ENCODE measurements around the gene MOK.

Gene MOK

DNA sequence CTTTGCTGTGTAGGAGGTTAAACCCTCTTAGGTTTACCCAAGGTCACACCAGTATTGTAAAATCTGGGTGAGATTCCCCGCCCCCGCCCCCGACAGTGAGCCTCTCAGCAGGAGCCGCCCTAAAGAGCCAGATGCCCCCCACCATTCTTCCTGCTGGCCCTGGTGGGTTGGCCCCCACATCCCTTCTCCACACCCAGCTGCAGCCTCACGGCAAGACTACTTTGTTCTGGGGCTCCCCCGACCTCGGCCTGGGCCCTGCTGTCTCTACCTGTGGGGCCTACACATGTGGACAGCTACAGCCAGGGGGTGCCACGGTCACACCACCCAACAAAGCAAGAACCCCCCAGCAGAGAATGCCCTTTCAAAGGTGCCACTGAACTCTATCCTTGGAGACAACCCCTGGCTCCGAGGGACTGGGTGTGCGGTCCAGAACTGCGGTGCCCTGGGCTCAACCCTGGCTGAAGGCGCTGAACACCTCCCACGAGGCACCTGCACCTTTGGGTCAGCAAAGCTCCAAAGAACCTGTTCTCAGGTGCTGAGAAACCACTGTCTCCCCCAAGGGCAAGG is 82.9 kb downstream of the MOK start:
- ATAC-seq (no peak), DNase-seq (no peak)
- Mint-ChIP-seq H3K36me3 (ENCODE audit: low read depth) (peaks cover 5% of the 10 kb centered on the region), H3K27me3 (no peaks in the 10 kb centered on the region), H3K4me1 (peaks cover 17% of the 10 kb centered on the region), H3K27ac (no peak overlapping the region), H3K9me3 (no peaks in the 10 kb centered on the region), H3K4me3 (no peak overlapping the region)

- no peak overlapping the region for H3K4me3 Mint-ChIP-seq
- ATAC-seq (no peak), DNase-seq (no peak)
- H3K9me3 Mint-ChIP-seq = no peaks in the 10 kb centered on the region
- peaks cover 17% of the 10 kb centered on the region for H3K4me1 Mint-ChIP-seq
- no peak overlapping the region for H3K27ac Mint-ChIP-seq
- H3K36me3 Mint-ChIP-seq (ENCODE audit: low read depth) = peaks cover 5% of the 10 kb centered on the region
- H3K27me3 Mint-ChIP-seq = no peaks in the 10 kb centered on the region
Observed at GRCh38 chr14:102221026-102221425, 83.9 kb downstream of the MOK start.

DNA sequence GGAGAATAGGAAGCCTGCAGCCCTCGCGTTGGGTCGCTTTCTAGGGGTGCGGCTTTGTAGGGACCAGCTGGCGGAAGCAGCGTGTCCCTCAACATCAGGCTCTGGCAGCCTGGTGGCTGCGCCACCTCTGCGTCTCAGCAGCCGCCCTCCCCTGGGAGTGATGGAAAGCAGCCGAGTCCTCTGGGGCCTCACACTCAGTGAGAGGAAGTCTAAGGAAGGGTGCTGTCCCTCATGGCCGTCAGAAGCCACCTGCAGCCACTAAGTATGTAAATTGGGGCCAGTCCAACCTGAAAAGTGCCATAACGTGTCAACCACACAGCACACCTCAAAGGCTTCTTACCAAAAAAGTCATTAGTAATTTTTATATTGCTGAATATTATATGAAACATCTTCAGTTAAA is 84.9 kb downstream of the MOK start:
- Mint-ChIP-seq H3K4me1 (peaks cover 17% of the 10 kb centered on the region), H3K27ac (no peak overlapping the region), H3K9me3 (no peaks in the 10 kb centered on the region), H3K4me3 (no peak overlapping the region), H3K36me3 (ENCODE audit: low read depth) (peaks cover 5% of the 10 kb centered on the region), H3K27me3 (no peaks in the 10 kb centered on the region)
- peak; percentile 74 for ATAC-seq
- peak; percentile 20 for DNase-seq

DNA sequence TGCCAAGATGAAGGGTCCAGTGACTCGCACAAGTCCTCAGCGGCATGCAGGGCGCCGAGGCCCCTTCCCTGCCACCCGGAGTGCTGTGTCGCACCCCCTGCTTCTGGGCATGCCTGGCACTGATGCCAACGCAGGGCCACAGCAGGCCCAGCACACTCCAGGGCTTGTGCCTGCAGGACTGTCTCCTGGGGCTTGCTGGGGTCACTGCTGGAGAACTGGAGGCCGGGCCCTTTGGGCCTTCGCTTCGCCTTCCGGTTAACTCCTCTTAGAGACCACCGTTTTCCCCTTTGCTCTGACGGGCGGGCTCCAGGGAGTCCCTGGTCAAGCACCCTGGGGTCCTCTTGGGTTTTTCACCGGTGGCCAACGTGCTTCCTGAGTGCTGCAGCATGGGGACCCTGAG is 85.6 kb downstream of the MOK start:
- DNase-seq (no peak), ATAC-seq (no peak)
- H3K27ac Mint-ChIP-seq = no peak overlapping the region
- H3K4me3 Mint-ChIP-seq = no peak overlapping the region
- H3K4me1 Mint-ChIP-seq = peaks cover 17% of the 10 kb centered on the region
- H3K27me3 Mint-ChIP-seq = no peaks in the 10 kb centered on the region
- H3K9me3 Mint-ChIP-seq = no peaks in the 10 kb centered on the region
- H3K36me3 Mint-ChIP-seq (ENCODE audit: low read depth) = peaks cover 3% of the 10 kb centered on the region

DNA sequence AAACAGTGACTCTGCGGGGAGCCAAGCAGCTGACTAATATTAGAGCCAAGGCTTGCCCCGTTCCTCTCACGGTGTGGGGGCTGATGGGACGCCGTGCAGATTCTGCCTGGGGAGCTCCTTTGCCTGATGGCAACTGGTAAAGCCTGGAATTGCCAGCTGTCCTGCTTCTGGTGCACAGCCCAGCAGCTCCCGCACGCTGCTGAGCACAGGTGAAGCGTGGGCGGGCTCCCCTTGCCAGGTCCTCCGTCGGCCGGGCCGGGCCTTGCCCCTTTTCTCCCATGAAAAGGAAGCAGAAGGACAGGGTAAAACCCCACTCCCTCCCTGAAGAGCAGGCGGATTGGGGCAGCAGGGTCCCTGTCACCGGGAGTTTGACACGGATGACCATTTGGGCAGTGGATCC is 86.3 kb downstream of the MOK start:
- peaks cover 2% of the 10 kb centered on the region for H3K36me3 Mint-ChIP-seq (ENCODE audit: low read depth)
- no peaks in the 10 kb centered on the region for H3K27me3 Mint-ChIP-seq
- DNase-seq (no peak), ATAC-seq (no peak)
- H3K4me3 Mint-ChIP-seq = no peak overlapping the region
- no peaks in the 10 kb centered on the region for H3K9me3 Mint-ChIP-seq
- no peak overlapping the region for H3K27ac Mint-ChIP-seq
- H3K4me1 Mint-ChIP-seq = peaks cover 17% of the 10 kb centered on the region

DNA sequence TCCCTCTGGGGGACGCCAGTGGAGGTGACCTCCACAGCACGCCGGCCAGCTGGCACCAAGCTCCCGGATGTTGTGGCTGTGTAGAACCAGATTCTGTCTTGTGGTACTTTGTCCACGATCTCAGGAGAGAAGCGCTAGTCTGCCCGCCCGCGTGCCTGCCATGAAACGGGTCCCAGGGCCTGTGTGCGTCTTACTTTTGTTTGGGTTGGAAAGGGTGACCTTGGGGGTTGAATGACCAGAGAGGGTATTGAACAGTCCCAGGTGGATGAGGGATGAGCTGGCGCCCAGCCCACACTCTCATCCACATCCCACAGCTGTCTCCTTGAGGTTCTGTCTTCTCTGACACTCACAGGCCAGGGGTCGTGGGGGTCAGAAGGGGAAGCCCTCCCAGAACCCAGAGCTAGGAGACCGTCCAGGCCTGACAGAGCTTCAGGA is 87.0 kb downstream of the MOK start:
- peaks cover 17% of the 10 kb centered on the region for H3K4me1 Mint-ChIP-seq
- no peaks in the 10 kb centered on the region for H3K36me3 Mint-ChIP-seq (ENCODE audit: low read depth)
- no peak overlapping the region for H3K27ac Mint-ChIP-seq
- DNase-seq = no peak
- H3K4me3 Mint-ChIP-seq = no peak overlapping the region
- no peaks in the 10 kb centered on the region for H3K27me3 Mint-ChIP-seq
- no peak for ATAC-seq
- no peaks in the 10 kb centered on the region for H3K9me3 Mint-ChIP-seq

- H3K27me3 Mint-ChIP-seq = no peaks in the 10 kb centered on the region
- DNase-seq (no peak), ATAC-seq (no peak)
- no peak overlapping the region for H3K4me3 Mint-ChIP-seq
- no peaks in the 10 kb centered on the region for H3K9me3 Mint-ChIP-seq
- peaks cover 17% of the 10 kb centered on the region for H3K4me1 Mint-ChIP-seq
- H3K27ac Mint-ChIP-seq = peak overlapping the region; percentile 19
- no peaks in the 10 kb centered on the region for H3K36me3 Mint-ChIP-seq (ENCODE audit: low read depth)
Observed at GRCh38 chr14:102217399-102217798, 87.6 kb downstream of the MOK start.

DNA sequence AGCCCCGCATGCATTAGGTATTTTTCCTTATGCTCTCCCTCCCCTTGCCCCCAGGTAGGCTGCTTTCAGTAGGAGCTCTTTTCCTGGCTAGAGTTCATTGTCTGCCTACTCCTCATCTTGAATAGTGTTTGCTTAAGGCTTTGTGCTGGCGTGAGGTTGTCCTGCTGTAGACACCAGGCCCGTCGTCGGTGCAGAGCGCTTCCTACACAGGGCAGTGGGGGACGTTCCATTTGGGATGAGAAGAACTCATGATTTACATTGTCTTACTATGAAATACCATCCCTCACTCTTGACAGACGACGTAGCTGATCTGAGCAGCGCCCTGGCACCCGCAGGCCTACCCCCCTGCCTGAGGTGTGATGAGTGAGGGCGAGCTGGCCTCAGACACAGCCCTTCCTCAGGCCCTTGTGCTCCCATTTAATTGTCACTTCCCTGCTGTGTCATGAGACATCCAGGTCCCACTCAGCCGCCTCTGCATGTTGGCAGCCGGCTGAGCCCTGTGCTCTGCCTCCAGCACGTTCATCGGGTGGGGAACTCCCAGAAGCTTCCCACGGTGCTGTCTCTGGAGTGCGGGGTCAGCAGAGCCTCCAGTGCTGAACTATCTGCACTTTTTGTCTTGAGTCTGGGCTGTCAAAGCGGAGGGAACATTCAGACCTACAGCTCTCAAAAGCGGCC is 89.3 kb downstream of the MOK start:
- no peak overlapping the region for H3K4me3 Mint-ChIP-seq
- no peak for DNase-seq
- peaks cover 11% of the 10 kb centered on the region for H3K4me1 Mint-ChIP-seq
- no peaks in the 10 kb centered on the region for H3K9me3 Mint-ChIP-seq
- no peaks in the 10 kb centered on the region for H3K36me3 Mint-ChIP-seq (ENCODE audit: low read depth)
- ATAC-seq = no peak
- no peaks in the 10 kb centered on the region for H3K27me3 Mint-ChIP-seq
- H3K27ac Mint-ChIP-seq = no peak overlapping the region

GRCh38 chr14:102215071-102215470 is 89.9 kb downstream of the MOK start:
- DNase-seq (no peak), ATAC-seq (no peak)
- Mint-ChIP-seq H3K9me3 (no peaks in the 10 kb centered on the region), H3K27me3 (no peaks in the 10 kb centered on the region), H3K27ac (no peak overlapping the region), H3K36me3 (ENCODE audit: low read depth) (no peaks in the 10 kb centered on the region), H3K4me1 (peaks cover 7% of the 10 kb centered on the region), H3K4me3 (no peak overlapping the region)

DNA sequence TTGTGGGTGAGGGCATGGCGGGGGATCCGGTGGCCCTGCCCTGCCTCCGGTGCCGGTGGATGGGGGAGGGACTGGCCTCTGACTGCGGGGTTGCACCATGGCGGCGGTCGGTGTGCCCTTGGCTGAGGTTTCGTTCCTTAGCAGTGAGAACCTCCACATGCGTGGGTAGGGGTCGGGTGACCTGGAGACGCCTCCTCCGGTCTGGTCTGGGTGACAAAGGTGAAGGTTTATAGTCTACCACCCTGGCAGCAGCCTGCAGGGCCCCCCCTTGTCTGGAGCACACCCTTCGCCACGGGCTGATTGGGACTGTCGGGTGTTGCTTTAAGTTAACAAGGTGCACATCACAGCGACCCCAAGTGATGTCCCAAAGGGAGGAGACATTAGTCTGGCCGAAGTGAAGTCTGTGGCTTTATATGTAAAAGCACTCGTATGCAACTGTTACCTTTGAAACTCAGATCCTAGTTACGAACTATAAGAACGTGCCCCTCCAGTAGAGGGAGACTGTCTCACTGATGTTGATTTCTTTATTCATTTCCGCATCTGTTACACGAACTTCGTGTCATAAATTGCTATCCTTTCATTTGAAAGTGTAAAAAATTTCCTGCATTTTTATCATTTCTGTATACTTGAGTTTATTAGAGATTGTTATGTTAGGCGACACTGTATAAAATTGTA is 90.8 kb downstream of the MOK start:
- Mint-ChIP-seq H3K4me1 (no peaks in the 10 kb centered on the region), H3K27me3 (no peaks in the 10 kb centered on the region), H3K9me3 (no peaks in the 10 kb centered on the region), H3K36me3 (ENCODE audit: low read depth) (peaks cover 6% of the 10 kb centered on the region), H3K27ac (no peak overlapping the region), H3K4me3 (no peak overlapping the region)
- ATAC-seq = no peak
- no peak for DNase-seq

- Mint-ChIP-seq H3K9me3 (no peaks in the 10 kb centered on the region), H3K36me3 (ENCODE audit: low read depth) (peaks cover 9% of the 10 kb centered on the region), H3K27me3 (no peaks in the 10 kb centered on the region), H3K4me1 (no peaks in the 10 kb centered on the region), H3K4me3 (no peak overlapping the region), H3K27ac (no peak overlapping the region)
- ATAC-seq (no peak), DNase-seq (no peak)
Observed at GRCh38 chr14:102213470-102213869, 91.5 kb downstream of the MOK start.

DNA sequence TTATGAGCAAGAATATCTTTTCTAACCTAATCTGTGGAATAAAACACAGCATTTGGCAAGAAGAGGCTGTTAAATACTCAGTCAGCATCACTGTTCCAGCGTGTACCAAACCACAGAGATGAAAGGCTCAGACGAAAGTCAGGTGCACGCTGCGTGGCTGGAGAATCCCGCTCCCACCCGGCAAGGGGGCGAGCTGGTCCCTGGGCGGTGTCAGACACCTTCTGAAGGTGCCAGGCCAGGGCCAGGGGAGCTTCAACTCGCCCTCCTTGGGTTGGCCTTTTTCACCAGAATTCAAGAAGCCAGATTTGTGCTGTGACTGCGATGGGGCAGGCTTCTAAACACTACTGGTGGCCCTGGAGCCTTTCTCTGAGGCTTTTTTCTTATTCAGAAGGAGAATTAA is 92.1 kb downstream of the MOK start:
- H3K4me3 Mint-ChIP-seq = no peak overlapping the region
- no peak overlapping the region for H3K27ac Mint-ChIP-seq

DNA sequence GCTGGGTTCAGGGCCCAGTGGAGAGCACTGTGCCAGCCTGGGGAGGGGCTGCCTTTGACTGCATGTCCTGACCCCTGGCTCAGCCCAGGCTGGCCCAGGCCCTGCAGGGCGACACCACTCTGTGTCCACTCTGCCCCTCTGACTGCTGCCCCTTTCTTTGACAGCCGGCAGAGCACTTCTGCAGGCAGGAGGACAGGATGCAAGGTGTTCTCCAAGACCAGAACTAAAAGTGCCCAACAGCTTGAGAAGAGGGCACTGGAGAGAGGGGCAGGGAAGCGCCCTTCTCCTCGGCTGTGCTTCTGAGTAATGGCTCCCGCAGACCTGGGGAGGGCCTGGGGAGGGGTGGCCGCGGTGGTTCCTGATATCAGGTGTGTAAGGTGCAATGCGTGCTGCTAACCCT is 92.6 kb downstream of the MOK start:
- H3K9me3 Mint-ChIP-seq = no peaks in the 10 kb centered on the region

More for the DNA sequence above, 92.1 kb downstream of the MOK start:
- H3K9me3 Mint-ChIP-seq = no peaks in the 10 kb centered on the region
- ATAC-seq (no peak), DNase-seq (no peak)
- H3K27me3 Mint-ChIP-seq = no peaks in the 10 kb centered on the region
- H3K36me3 Mint-ChIP-seq (ENCODE audit: low read depth) = peaks cover 9% of the 10 kb centered on the region
- no peaks in the 10 kb centered on the region for H3K4me1 Mint-ChIP-seq

DNA sequence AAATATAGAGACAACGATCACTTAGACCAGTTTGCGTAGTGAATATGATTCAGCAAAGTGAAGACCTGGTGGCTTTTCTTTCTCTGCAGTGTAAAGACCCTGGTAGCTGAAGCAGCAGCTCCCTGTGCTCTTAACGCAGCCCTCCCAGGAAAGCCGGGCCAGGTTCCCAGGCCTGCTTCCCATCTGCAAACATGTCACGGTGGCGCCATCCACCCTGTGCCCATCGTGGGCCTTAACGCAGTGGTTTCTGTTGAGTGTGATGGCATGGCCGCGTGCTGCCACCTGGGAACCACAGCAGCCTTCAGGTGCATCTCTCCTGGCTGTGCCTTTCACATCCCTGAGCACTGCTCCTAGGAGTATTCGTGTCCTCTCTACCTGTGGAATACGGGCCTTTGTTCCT is 93.7 kb downstream of the MOK start:
- ATAC-seq (no peak), DNase-seq (no peak)
- H3K9me3 Mint-ChIP-seq = no peaks in the 10 kb centered on the region
- H3K27ac Mint-ChIP-seq = no peak overlapping the region
- H3K4me1 Mint-ChIP-seq = no peaks in the 10 kb centered on the region
- peaks cover 9% of the 10 kb centered on the region for H3K36me3 Mint-ChIP-seq (ENCODE audit: low read depth)
- H3K4me3 Mint-ChIP-seq = no peak overlapping the region
- H3K27me3 Mint-ChIP-seq = no peaks in the 10 kb centered on the region

More for the DNA sequence above, 92.6 kb downstream of the MOK start:
- Mint-ChIP-seq H3K4me1 (no peaks in the 10 kb centered on the region), H3K27ac (no peak overlapping the region), H3K27me3 (no peaks in the 10 kb centered on the region), H3K36me3 (ENCODE audit: low read depth) (peaks cover 9% of the 10 kb centered on the region), H3K4me3 (no peak overlapping the region)
- ATAC-seq (no peak), DNase-seq (no peak)

DNA sequence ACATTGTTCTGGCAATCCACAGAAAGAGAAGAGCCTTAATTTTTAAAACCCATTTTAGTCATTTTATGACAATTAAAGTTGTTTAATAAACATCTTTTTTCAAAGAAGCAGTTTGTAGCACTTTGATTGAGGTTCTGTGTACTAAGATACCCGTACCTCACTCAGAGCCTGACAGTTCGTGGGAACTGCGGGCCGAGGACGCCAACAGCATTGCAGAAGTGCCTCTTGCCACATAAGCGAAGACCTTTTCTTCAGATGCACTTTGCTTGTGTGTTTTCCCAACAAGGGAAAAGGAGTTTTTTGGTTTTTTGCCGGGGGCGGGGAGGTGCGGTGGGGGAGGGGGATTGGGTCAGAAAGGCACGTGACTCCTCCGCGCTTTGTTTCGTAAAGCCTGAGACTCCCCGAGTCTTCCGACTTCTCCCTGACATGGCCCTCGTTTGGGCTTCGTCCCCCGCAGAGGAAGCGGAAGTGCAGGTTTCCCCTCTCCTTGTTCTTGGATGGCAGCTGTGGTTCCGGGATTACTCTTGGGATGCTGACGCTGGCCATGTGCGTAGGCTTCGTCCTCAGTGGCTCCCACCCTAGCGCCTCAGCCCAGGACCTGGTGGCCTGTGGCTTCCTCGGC is 94.4 kb downstream of the MOK start:
- Mint-ChIP-seq H3K9me3 (no peaks in the 10 kb centered on the region), H3K4me3 (no peak overlapping the region), H3K27me3 (no peaks in the 10 kb centered on the region), H3K27ac (no peak overlapping the region), H3K4me1 (no peaks in the 10 kb centered on the region), H3K36me3 (ENCODE audit: low read depth) (peaks cover 12% of the 10 kb centered on the region)
- DNase-seq = no peak
- ATAC-seq = no peak

Measured in activated naive CD8-positive, alpha-beta T cell treated with anti-CD3 and anti-CD28 coated beads, Interleukin-2, amount 50 U/mL, for 24 hours (primary cell).